ENCODE measurements around the gene MARCHF7.

MARCHF7 gene

GRCh38 chr2:159735648-159736047, 23.3 kb downstream of the MARCHF7 start:
- TF ChIP-seq MAX (IDR thresholded peaks at IDR 0.05; ENCODE audit: low read depth, low read length) (no peak), CTCF (IDR thresholded peaks at IDR 0.05; ENCODE audit: low read depth, low read length) (no peak), MYC (IDR thresholded peaks at IDR 0.05; ENCODE audit: low read depth, low read length) (no peak), POLR2A (IDR thresholded peaks at IDR 0.05; ENCODE audit: extremely low read depth, insufficient read length) (no peak)

GRCh38 chr2:159736048-159736447, 23.7 kb downstream of the MARCHF7 start:
- H3K4me3 ChIP-seq (ENCODE audit: low read depth, low read length): no peak overlapping the region
- peak; percentile 23 for DNase-seq (ENCODE audit: low read depth)
- TF ChIP-seq POLR2A (IDR thresholded peaks at IDR 0.05; ENCODE audit: extremely low read depth, insufficient read length) (no peak), CTCF (IDR thresholded peaks at IDR 0.05; ENCODE audit: low read depth, low read length) (no peak), MAX (IDR thresholded peaks at IDR 0.05; ENCODE audit: low read depth, low read length) (no peak), MYC (IDR thresholded peaks at IDR 0.05; ENCODE audit: low read depth, low read length) (no peak)

More at GRCh38 chr2:159735648-159736047, 23.3 kb downstream of the MARCHF7 start:
- no peak for DNase-seq (ENCODE audit: low read depth)
- H3K4me3 ChIP-seq (ENCODE audit: low read depth, low read length): no peak overlapping the region

GRCh38 chr2:159737292-159737916, 25.1 kb downstream of the MARCHF7 start:
- no peak for DNase-seq (ENCODE audit: low read depth)
- TF ChIP-seq POLR2A (IDR thresholded peaks at IDR 0.05; ENCODE audit: extremely low read depth, insufficient read length) (no peak), MYC (IDR thresholded peaks at IDR 0.05; ENCODE audit: low read depth, low read length) (no peak), CTCF (IDR thresholded peaks at IDR 0.05; ENCODE audit: low read depth, low read length) (no peak), MAX (IDR thresholded peaks at IDR 0.05; ENCODE audit: low read depth, low read length) (no peak)
- no peak overlapping the region for H3K4me3 ChIP-seq (ENCODE audit: low read depth, low read length)

GRCh38 chr2:159737917-159738296, 25.6 kb downstream of the MARCHF7 start:
- TF ChIP-seq CTCF (IDR thresholded peaks at IDR 0.05; ENCODE audit: low read depth, low read length) (no peak), MYC (IDR thresholded peaks at IDR 0.05; ENCODE audit: low read depth, low read length) (no peak), MAX (IDR thresholded peaks at IDR 0.05; ENCODE audit: low read depth, low read length) (no peak), POLR2A (IDR thresholded peaks at IDR 0.05; ENCODE audit: extremely low read depth, insufficient read length) (no peak)
- no peak for DNase-seq (ENCODE audit: low read depth)
- no peak overlapping the region for H3K4me3 ChIP-seq (ENCODE audit: low read depth, low read length)

- peak; percentile 63 for DNase-seq (ENCODE audit: low read depth)
- H3K4me3 ChIP-seq (ENCODE audit: low read depth, low read length): no peak overlapping the region
- TF ChIP-seq CTCF (IDR thresholded peaks at IDR 0.05; ENCODE audit: low read depth, low read length) (no peak), POLR2A (IDR thresholded peaks at IDR 0.05; ENCODE audit: extremely low read depth, insufficient read length) (no peak), MAX (IDR thresholded peaks at IDR 0.05; ENCODE audit: low read depth, low read length) (no peak)
Measured at GRCh38 chr2:159738509-159739390, 26.4 kb downstream of the MARCHF7 start.

Data from NB4 (cell line).